Fibroblast of skin of scalp (primary cell): Measurements from ENCODE around the gene C22orf15.

Experiments
- DNase-seq: peaks from one replicate; pipeline ENCODE4 v3.0.0-alpha.2; 2013

The C22orf15 gene

DNA sequence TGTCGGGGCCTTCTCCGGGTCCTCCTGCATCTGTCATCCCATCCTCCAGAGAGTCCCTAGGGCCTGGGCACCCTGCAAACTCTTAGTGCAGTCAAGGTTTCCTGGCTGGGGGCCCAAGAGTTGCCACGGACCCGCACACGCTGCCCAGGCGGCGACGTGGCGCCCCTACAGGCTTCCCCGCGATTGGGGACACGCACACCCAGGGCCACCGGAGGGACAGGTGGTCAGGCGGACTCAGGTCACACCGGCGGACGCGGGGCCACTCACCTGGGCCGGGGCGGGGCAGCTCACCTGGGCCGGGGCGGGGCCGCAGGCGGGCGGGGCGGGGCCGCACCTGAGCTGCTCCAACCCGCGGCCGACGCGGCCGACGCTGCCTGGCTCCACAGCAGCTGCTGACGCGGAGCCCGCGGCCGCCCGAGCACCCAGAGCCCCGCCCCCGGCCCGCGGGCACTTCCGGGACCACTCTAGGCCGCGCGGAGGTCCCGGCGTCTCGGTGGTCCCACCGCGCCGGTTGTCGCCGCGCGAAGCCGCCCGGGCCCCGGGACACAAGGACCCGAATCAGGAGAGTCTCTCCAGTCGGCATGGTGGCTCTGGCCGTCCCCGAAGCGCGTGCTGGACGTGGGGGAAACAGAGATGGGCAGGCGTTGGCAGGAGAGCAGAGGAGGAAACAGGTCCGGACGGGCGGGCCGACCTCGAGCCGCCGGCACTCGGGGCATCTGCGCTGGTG, 11.9 kb upstream of the C22orf15 start, which contains the start of gene ZNF70:
ZNF70 (minus strand) TSS at position 399 of the 727 bp plus-strand sequence. CDS start 5,972 bp downstream, outside the sequence.
- peak; percentile 85 for DNase-seq

GRCh38 chr22:23751441-23751996, 11.3 kb upstream of the C22orf15 start:
- DNase-seq = peak; percentile 49

- DNase-seq = no peak
Measured at GRCh38 chr22:23752090-23752691, 10.6 kb upstream of the C22orf15 start.

GRCh38 chr22:23752750-23753149, 10.0 kb upstream of the C22orf15 start:
- no peak for DNase-seq

GRCh38 chr22:23753385-23753784, 9.4 kb upstream of the C22orf15 start:
- DNase-seq = no peak

DNA sequence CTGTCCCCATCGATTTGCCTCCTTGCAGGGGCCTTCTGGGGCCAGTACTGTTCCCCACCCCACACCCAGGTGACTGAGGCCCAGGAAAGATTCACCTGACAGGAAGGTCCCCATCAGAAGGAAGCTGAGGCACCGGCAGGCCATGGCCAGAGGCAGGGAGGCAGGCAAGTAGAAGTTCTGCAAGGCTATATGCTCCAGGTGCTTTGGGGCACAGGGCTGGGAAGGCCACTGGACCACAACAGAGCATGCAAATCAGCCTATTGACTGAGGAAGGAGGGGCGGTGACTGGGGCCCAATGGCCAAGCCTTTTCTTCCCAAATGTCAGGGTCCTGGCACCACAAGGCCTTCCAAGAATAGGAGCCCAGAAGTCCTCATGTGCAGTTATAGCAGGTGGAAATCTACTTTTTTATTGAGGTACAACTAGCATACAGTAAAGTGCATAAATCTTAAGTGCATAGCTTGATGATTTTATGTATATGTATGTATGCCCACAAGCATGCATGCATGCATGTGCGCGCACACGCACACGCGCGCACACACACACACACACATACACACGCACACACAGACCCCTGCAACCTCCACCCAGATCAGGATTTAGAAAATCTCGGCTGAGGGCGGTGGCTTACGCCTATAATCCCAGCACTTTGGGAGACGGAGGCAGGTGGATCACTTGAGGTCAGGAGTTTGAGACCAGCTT, 8.4 kb upstream of the C22orf15 start, which contains the start of gene VPREB3:
VPREB3 (minus strand) TSS at position 206 of the 700 bp plus-strand sequence; CDS start at position 144, 62 bp downstream.
- no peak for DNase-seq

DNA sequence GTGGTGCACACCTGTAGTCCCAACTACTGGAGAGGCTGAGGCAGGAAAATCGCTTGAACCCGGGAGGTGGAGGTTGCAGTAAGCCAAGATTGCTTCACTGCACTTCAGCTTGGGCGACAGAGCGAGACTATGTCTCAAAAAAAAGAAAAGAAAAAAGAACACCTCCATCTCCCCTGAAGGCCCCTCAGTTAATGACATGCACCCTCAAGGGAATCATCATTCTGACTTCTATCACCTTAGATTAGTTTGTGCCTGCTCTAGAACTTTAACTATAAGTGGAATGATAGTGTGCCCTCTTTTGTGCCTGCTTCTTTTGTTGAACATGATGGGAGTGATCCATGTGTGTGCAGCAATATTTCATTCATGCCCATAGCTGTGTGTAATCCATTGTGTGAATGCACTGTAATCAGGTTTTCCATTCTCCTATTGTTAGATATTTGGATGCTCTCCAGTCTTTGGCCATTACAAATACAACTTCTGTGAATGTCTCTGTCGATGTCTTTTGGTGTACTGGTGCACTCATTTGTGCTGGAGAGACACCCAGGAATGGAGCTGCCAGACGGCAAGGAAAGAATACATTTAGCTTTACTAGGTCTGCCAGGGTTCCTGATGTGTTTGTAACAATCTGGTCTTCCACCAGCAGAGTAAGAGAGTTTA, 7.7 kb upstream of the C22orf15 start:
- DNase-seq = no peak

GRCh38 chr22:23755711-23756110, 7.1 kb upstream of the C22orf15 start:
- DNase-seq = no peak

GRCh38 chr22:23756891-23757290, 5.9 kb upstream of the C22orf15 start:
- no peak for DNase-seq

- DNase-seq = no peak
Measured at GRCh38 chr22:23759566-23759965, 3.2 kb upstream of the C22orf15 start.

DNA sequence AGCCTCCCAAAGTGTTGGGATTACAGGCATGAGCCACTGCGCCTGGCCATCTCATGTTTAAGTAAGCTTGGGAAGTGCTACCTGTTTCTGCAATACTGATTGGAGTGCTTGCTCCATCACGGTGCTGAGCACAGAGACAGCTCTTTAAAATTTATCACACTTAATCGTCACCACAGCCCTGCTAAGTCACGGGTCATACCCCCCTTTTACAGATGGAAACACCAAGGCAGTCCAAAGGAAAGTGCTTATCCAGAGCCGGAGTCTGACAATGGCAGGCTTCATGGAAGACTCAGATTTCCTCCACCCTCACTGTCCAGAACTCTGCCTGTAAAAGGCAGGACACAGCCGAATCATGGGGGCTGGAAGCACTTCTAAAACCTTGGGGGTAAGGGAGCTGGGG, 2.7 kb upstream of the C22orf15 start:
- DNase-seq = no peak

GRCh38 chr22:23763579-23763945, 772 bp downstream of the C22orf15 start:
- DNase-seq = no peak

DNA sequence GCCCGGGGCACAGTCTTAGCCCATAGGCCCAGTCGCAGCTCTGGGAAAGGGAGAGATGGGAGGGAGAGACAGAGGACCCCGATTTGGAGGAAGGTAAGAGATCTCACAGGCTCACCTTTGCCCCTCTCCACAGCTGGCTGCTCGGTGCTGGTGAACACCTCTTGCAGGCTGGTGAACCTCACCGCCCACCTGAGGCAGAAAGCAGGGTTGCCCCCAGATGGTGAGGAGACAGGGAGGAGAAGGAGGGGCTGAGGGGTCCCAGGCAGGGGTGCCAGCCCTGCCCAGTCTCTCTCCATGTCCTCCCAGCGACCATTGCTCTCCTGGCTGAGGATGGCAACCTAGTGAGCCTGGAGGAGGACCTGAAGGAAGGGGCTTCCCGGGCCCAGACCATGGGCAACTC, 1.2 kb downstream of the C22orf15 start:
- no peak for DNase-seq

DNA sequence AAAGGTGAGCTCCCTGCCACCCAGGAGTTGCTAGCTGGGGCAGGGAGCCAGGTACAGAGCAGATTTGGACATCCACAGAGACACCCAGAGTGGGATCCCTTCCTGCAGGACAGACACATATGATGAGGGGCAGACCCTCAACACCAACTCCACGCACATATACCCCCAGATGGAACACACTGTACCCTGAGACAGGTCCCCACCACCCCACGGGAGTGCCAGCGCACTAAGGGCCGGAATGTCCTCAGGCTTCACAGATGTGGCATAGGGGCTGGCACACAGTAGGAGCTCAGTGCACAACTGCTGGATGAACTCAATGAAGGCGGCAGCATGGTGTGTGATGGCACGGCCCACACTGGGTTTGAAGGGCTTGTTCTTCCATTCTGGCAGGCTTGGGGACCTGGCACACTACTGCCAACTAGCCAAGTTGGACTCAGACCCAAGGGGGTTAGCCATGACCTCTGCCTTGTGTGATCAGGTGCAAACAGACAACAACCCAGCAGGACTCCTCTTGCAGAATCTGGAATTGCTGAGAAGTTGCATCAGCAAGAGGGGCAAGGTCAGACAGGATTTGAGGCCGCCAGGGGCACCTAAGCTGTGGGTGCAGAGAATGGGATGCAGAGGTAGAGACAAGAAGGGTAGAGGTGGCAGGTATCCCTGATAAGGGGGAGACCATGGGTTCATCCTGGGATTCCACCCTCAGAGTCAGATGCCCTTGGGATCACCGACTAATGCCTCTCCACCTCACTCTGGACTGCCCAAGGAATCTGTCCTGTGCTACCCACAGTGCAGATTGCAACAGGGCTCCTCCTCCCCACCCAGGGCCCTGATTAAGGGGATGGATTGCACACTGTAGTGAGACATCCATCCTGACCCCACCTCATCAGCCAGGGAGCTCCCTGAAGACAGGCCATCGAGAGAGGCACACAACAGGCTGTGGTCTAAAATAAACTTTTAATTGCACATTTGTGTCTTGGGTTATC, 2.4 kb downstream of the C22orf15 start:
- no peak for DNase-seq

DNA sequence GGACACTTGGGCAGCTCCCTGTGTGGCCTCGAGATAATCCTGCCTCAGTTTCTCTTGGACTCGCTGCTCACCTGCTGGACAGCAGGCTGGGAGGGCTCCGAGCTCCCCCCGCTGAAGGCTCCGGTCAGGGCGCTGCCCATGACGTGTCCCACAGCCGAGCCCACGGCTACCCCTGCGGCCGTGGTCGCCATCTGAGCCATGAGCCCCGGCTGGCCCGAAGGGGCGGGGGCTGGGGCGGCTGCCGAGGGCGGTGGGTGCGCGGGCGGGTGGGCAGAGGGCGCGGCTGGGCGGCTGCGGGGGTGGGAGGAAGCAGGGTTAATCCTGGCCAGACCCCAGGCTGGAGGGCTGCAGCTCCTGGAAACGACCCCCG, 4.5 kb downstream of the C22orf15 start:
- DNase-seq = no peak

DNA sequence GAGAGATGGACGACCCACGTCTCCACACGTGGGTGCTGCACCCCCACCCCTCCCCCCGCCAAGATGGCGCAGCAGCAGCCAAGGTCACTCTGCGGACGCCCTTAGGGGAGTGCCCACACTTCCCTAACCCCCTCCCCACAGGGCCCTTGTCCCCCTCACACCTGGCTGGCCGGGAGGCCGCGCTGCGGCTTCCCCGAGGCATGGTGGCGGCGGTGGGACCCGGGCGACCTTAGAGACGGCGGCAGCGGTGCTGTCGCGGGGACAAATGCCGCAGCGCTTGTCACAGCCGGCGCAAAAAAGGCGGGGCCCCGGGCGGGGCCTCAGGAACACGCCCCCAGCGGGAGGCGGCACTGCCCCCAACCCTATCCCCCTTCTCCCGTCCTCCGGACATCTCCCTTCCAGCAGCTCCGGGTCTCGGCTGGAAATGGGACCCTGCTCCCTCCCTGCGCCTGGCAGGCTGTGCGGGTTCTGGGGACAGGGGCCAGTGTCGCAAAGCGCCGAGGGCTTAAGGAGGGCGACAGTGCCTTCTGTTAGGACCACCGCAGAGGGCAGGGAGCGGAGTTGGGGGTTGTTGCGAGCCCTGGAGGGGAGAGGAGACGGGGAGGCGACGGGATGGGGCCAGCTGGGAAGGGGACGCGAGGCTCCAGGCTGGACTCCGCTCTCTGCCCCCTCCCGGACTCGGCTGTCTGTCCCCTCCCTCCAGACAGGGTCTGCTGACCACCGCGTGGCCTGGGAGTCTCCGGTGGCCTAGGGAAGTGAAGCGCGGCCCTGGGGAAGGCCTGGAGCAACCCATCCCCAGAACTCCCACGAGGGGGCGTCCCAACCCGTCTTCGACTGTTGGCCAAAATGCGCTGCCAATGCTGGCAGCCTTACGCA, 5.1 kb downstream of the C22orf15 start, which contains the start of gene CHCHD10:
CHCHD10 (minus strand) TSS at position 300 of the 876 bp plus-strand sequence; CDS start at position 202, 98 bp downstream.
- DNase-seq = peak; percentile 76

- no peak for DNase-seq
Measured at GRCh38 chr22:23769321-23769965, 6.7 kb downstream of the C22orf15 start.

- DNase-seq = no peak
Measured at GRCh38 chr22:23772315-23772648, 9.5 kb downstream of the C22orf15 start.

DNA sequence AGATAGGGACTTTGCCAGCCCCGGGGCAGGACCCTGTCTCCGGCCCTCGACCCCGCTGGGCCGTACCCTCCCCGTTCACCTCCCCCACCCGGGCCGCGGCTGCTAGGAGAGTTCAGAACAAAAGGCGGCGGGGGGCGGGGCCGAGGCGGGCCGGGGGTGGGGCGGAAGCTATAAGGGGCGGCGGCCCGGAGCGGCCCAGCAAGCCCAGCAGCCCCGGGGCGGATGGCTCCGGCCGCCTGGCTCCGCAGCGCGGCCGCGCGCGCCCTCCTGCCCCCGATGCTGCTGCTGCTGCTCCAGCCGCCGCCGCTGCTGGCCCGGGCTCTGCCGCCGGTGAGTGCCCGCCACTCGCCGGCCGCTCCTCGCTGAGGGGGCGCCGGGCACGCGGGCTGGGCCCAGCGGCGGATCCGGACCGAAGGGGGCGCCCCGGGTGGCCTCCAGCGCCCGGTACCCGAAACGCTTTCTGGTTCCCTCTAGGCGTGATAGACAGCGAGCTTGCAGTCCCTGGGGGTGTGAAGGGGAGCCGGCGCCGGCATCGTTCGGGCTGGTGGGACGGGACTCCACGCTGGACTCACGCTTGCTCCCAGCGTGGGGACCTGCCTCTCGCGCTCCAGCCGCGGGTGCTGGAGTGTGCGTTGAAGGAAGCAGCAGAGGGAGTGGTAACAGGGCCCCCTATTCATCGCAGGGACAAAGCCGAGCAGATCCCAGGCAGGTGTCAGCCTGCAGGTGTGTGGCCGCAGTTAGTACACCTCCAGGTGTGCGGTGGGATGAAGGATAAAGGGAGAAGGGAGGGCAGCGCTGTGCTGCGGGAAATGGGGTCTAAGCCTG, 10.1 kb downstream of the C22orf15 start, which contains the start of gene MMP11:
MMP11 (plus strand) TSS at position 201 of the 825 bp plus-strand sequence; CDS start at position 223, 22 bp downstream.
- peak; percentile 60 for DNase-seq
